Peyer's patch (tissue), 4 donors: Measurements from ENCODE around the gene TGFBI. TPM values are rescaled to one million over a fixed set of nuclear protein-coding genes. Genes with fewer than 3 reads are reported as not detected.

Experiments
- DNase-seq, 3 donors: peaks; one replicate each; pipeline ENCODE4 v3.0.0-alpha.2; 2017 to 2019
- H3K27ac ChIP-seq, 4 donors: fragments of 200-600 bp; sonication (generic); one replicate each; pipeline ENCODE4 v1.5.1; 2016 to 2019
- H3K27me3 ChIP-seq, 2 donors: fragments of 200-600 bp; sonication (generic); one replicate each; pipeline ENCODE4 v1.5.1; 2019
- H3K36me3 ChIP-seq, 3 donors: fragments of 200-600 bp; sonication (generic); one replicate each; pipeline ENCODE4 v1.5.1; 2016 to 2019
- H3K4me1 ChIP-seq, 4 donors: fragments of 200-600 bp; sonication (generic); one replicate each; pipeline ENCODE4 v1.5.1; 2016 to 2019
- H3K4me3 ChIP-seq, 4 donors: fragments of 200-600 bp; sonication (generic); 1 replicate in 3 of 4; 2 replicates in 1 of 4; pipeline ENCODE4 v1.5.1; 2016 to 2019; ENCODE audit warnings: mild to moderate bottlenecking in 1 of 4
- H3K9me3 ChIP-seq, 4 donors: fragments of 200-600 bp; sonication (generic); one replicate each; pipeline ENCODE4 v1.5.1; 2016 to 2019; ENCODE audit warnings: mild to moderate bottlenecking in 1 of 4
- POLR2A ChIP-seq, 2 donors: fragments of 450-650 bp; IDR thresholded peaks; one replicate each; pipeline ENCODE4 v1.5.1; 2017; ENCODE audit warnings: antibody characterized with exemption in 2 of 2, mild to moderate bottlenecking in 2 of 2, moderate library complexity in 2 of 2
- total RNA-seq, 4 donors: library from RNA; depleted of rRNA; stranded (reverse); fragments of >200 nt; gene quantifications; one replicate each; pipeline ENCODE4 v1.1.0, GENCODE V29; 2016
- TF ChIP-seq, protein P1 (sequence below), 6 experiments: fragments of 450-650 bp in 4 of 6; fragments of 200-600 bp in 2 of 6; sonication (generic) in 1 of 6; IDR thresholded peaks; one replicate each; pipeline ENCODE4 v1.5.1; 2017 to 2019; ENCODE audit warnings: antibody characterized with exemption in 6 of 6, mild to moderate bottlenecking in 3 of 6, moderate library complexity in 1 of 6

The TGFBI gene
- total RNA-seq, 4 donors from 2014 or later, result 17.5 to 56.9 (median 26.3) TPM

DNA sequence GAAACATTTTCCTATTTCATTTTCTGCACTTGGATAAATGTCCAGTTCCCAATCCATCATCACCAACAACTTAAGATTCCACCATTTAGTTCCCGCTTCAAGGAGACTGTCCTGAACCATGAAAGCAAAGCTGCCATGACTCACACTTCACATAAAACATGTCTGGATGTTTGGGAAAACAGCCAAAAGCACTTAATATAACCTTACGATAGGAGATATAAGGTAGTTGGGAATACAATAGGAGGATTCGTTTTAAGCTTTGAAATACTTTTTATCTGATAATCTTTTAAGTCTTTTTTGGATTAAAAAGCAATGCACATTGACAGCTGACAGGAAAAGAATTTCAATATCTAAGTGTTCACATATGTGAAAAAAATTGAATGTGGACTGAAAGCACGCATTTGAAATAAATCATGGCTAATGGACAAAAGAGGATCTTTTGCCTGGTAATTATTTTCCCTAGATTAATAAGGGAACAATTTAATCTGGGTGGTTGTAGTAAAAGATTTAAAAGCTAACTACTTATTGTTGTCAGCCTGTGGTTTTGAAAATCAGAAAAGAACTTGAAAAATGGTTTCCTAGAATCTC lies 17.3 kb upstream of the TGFBI start:
- no peaks in the 10 kb centered on the region for H3K36me3 ChIP-seq
- H3K4me3 ChIP-seq, result no peak overlapping the region
- H3K27ac ChIP-seq, result no peak overlapping the region
- DNase-seq, result no peak
- no peaks in the 10 kb centered on the region for H3K9me3 ChIP-seq
- H3K27me3 ChIP-seq, result no peaks in the 10 kb centered on the region
- no peak for TF ChIP-seq POLR2A (IDR thresholded peaks at IDR 0.05)
- TF ChIP-seq, protein P1, sequence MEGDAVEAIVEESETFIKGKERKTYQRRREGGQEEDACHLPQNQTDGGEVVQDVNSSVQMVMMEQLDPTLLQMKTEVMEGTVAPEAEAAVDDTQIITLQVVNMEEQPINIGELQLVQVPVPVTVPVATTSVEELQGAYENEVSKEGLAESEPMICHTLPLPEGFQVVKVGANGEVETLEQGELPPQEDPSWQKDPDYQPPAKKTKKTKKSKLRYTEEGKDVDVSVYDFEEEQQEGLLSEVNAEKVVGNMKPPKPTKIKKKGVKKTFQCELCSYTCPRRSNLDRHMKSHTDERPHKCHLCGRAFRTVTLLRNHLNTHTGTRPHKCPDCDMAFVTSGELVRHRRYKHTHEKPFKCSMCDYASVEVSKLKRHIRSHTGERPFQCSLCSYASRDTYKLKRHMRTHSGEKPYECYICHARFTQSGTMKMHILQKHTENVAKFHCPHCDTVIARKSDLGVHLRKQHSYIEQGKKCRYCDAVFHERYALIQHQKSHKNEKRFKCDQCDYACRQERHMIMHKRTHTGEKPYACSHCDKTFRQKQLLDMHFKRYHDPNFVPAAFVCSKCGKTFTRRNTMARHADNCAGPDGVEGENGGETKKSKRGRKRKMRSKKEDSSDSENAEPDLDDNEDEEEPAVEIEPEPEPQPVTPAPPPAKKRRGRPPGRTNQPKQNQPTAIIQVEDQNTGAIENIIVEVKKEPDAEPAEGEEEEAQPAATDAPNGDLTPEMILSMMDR (IDR thresholded peaks at IDR 0.05), result no peak
- H3K4me1 ChIP-seq, result peaks cover 0 to 12% (median 0%) of the 10 kb centered on the region in 4 donors

DNA sequence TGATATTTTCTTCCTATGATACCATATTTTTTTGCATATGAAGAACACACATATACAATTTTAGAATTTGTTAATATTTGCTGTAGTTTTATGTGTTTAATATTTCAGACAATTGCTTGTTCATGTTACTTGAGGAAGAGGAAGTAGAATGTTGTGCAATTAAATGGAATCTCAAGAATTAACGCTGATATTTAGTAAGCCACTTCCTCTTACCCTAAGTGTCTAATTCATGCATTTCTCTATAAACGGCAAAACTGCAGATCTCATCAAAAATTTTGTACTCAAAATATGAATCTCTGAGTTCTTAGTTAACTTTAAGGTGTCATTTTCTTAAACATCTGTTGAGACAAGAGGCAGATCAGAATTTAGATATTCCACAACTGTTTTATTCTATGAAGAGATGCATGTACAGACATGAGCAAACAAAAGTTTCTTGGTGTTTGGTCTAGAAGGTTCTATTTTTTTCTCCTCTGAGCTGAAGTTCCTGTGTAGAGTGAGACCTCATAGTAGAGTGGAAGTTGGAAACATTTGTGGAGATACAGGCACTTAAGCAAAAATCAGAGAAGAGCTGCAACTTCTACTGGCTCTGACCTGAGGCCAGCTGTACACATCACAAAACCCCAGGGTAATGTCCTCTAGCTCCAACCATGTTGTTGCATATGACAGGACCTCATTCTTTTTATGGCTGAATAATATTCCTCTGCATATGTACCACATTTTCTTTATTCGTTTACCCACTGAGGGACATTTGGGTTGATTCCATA lies 16.6 kb upstream of the TGFBI start:
- no peaks in the 10 kb centered on the region for H3K9me3 ChIP-seq
- TF ChIP-seq, protein P1 (IDR thresholded peaks at IDR 0.05), result no peak
- no peak for TF ChIP-seq POLR2A (IDR thresholded peaks at IDR 0.05)
- no peak overlapping the region for H3K4me3 ChIP-seq
- H3K27me3 ChIP-seq, result no peaks in the 10 kb centered on the region
- H3K27ac ChIP-seq, result peak overlapping the region in 2 of 4 donors; percentile 2 to 35
- DNase-seq, result no peak
- H3K4me1 ChIP-seq, result peaks cover 0 to 12% (median 0%) of the 10 kb centered on the region in 4 donors
- H3K36me3 ChIP-seq, result no peaks in the 10 kb centered on the region

DNA sequence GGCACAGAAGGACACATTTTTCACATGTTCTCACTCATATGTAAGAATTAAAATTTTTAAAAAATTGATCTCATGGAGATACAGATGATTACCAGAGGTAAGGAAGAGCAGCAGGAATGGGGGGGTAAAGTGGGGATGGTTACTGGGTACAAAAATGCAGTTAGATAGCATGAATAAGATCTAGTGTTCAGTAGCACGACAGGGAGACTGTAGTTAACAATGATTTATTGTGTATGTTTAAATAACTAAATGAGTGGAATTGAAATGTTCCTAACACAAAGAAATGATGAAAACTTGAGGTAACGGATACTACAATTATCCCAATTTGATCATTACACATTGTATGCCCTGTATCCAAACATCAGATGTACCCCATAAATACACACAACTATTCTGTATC lies 15.2 kb upstream of the TGFBI start:
- no peaks in the 10 kb centered on the region for H3K9me3 ChIP-seq
- no peaks in the 10 kb centered on the region for H3K36me3 ChIP-seq
- TF ChIP-seq, protein P1 (IDR thresholded peaks at IDR 0.05), result no peak
- no peak for TF ChIP-seq POLR2A (IDR thresholded peaks at IDR 0.05)
- DNase-seq, result no peak
- peaks cover 0 to 12% (median 0%) of the 10 kb centered on the region in 4 donors for H3K4me1 ChIP-seq
- no peak overlapping the region for H3K4me3 ChIP-seq
- H3K27me3 ChIP-seq, result no peaks in the 10 kb centered on the region
- no peak overlapping the region for H3K27ac ChIP-seq

DNA sequence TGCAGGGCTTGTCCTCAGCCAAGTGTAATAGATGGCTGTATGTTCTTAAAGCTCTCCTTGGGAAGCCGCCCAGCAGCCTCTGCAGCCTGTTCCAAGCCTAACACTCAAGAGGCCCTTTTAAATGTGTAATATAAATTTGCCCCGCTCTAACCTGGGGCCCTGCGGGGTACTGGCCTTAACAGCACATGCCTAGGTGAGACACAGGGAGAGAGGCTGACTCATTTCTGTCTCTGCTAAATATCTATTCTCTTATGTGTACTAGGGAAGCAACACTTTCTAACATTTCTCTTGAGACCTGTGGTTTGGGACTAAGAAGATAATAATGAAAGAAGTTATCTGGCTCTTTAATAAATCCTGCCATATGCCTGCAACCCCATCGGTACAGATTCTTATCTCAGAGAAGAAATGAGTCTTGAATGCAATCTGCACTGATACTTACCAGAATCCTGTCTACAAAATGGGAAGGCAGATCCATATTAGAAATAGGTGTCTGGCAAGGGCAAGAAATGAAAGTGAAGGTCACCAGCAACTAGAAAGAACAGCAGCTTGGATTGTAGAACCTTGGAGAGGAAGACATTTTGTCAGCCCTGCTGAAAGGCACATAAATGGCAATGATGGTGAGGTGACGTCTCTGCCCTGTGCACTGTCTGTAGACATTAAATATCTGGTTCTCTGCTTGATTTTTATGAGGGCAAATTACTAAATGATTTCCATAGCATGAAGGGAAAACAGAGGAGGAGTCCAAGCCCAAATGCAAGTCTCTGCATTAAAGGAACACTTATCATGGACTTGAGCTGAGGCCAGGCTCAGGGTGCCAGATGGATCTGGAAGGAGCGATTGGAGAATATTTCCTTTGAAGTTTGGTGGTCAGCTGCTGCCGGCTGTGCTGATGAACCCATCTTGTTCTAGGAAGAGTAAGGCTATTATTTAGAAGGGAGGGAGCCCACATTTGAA lies 14.5 kb upstream of the TGFBI start:
- H3K36me3 ChIP-seq, result no peaks in the 10 kb centered on the region
- no peaks in the 10 kb centered on the region for H3K9me3 ChIP-seq
- H3K4me3 ChIP-seq, result no peak overlapping the region
- peak overlapping the region in 1 of 4 donors; percentile 44 for H3K27ac ChIP-seq
- TF ChIP-seq, protein P1 (IDR thresholded peaks at IDR 0.05), result no peak
- no peak for TF ChIP-seq POLR2A (IDR thresholded peaks at IDR 0.05)
- DNase-seq, result no peak
- peaks cover 0 to 12% (median 0%) of the 10 kb centered on the region in 4 donors for H3K4me1 ChIP-seq
- H3K27me3 ChIP-seq, result no peaks in the 10 kb centered on the region

DNA sequence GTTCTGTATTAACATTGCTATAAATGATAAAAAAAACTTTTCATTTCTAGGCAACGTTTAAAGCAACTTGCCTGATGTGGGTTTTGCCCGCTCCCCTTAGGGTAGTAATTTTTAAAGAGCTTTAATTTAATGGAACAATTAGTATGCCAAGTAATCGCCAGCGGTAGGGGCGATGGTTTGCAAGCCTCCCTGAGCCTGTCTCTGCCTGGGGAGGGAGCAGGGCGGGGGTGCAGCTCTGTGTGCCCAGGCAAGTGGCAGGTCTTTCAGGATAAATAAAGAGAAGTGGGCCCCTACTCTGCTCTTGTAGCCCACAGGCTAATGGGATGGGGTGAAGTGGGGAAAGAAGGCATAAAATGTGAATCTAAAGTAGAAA lies 13.8 kb upstream of the TGFBI start:
- peaks cover 0 to 12% (median 0%) of the 10 kb centered on the region in 4 donors for H3K4me1 ChIP-seq
- no peaks in the 10 kb centered on the region for H3K9me3 ChIP-seq
- no peaks in the 10 kb centered on the region for H3K36me3 ChIP-seq
- no peaks in the 10 kb centered on the region for H3K27me3 ChIP-seq
- DNase-seq, result no peak
- TF ChIP-seq POLR2A (IDR thresholded peaks at IDR 0.05), result no peak
- TF ChIP-seq, protein P1 (IDR thresholded peaks at IDR 0.05), result no peak
- H3K4me3 ChIP-seq, result no peak overlapping the region
- peak overlapping the region in 1 of 4 donors; percentile 44 for H3K27ac ChIP-seq
